Measurements from ENCODE around the gene AKAP5.
A peak's percentile ranks its signal among the peaks of the same experiment; 100 is the strongest.
"Not testable (repeated sequence)": the region's sequence is repeated elsewhere in the genome, so short reads cannot be mapped to it uniquely, and the experiment has no call there.

Gene AKAP5

GRCh38 chr14:64502887-64503433, 37.7 kb downstream of the AKAP5 start:
- peak; percentile 34 for DNase-seq (ENCODE audit: low spot score)

- DNase-seq (ENCODE audit: low spot score), result peak; percentile 96
These were observed 38.4 kb downstream of the AKAP5 start, which contains the start of gene ZBTB25 for GRCh38 chr14:64503434-64504309. TSS of gene ZBTB25 (minus strand) at chr14:64503838. CDS start at chr14:64490533, 13,305 bp downstream.

GRCh38 chr14:64504310-64504896, 39.1 kb downstream of the AKAP5 start, which contains the start of gene ZBTB1:
TSS of gene ZBTB1 (plus strand) at chr14:64504770. CDS start at chr14:64521505, 16,735 bp downstream.
- peak; percentile 80 for DNase-seq (ENCODE audit: low spot score)

- peak; percentile 86 for DNase-seq (ENCODE audit: low spot score)
These were observed 39.8 kb downstream of the AKAP5 start for GRCh38 chr14:64504897-64505794.

GRCh38 chr14:64506721-64507120, 41.4 kb downstream of the AKAP5 start:
- DNase-seq (ENCODE audit: low spot score), result no peak

- peak; percentile 50 for DNase-seq (ENCODE audit: low spot score)
These were observed 42.3 kb downstream of the AKAP5 start for GRCh38 chr14:64507376-64508156.

GRCh38 chr14:64508215-64508776, 43.0 kb downstream of the AKAP5 start:
- no peak for DNase-seq (ENCODE audit: low spot score)

- DNase-seq (ENCODE audit: low spot score), result no peak
These were observed 43.7 kb downstream of the AKAP5 start for GRCh38 chr14:64509036-64509435.

- DNase-seq (ENCODE audit: low spot score), result peak; percentile 74
These were observed 45.7 kb downstream of the AKAP5 start for GRCh38 chr14:64510825-64511671.

- DNase-seq (ENCODE audit: low spot score), result no peak
These were observed 48.0 kb downstream of the AKAP5 start for GRCh38 chr14:64513271-64513670.

GRCh38 chr14:64515053-64515452, 49.8 kb downstream of the AKAP5 start:
- DNase-seq (ENCODE audit: low spot score), result no peak

- DNase-seq (ENCODE audit: low spot score), result no peak
These were observed 51.7 kb downstream of the AKAP5 start for GRCh38 chr14:64516969-64517368.

- DNase-seq (ENCODE audit: low spot score), result not testable (repeated sequence)
These were observed 52.4 kb downstream of the AKAP5 start for GRCh38 chr14:64517667-64518066.

GRCh38 chr14:64518229-64518628, 52.9 kb downstream of the AKAP5 start:
- DNase-seq (ENCODE audit: low spot score), result no peak

GRCh38 chr14:64520699-64521098, 55.4 kb downstream of the AKAP5 start:
- DNase-seq (ENCODE audit: low spot score), result no peak

GRCh38 chr14:64522591-64523355, 57.5 kb downstream of the AKAP5 start:
- DNase-seq (ENCODE audit: low spot score), result no peak
